ENCODE measurements around the gene FBXO36. TPM values are rescaled to one million over a fixed set of nuclear protein-coding genes. Genes with fewer than 3 reads are reported as not detected.

Gene FBXO36
- total and polyA plus RNA-seq, 2 of the 4 experiments (the other 2 are of a cell fraction): 1.3 to 2.2 TPM

DNA sequence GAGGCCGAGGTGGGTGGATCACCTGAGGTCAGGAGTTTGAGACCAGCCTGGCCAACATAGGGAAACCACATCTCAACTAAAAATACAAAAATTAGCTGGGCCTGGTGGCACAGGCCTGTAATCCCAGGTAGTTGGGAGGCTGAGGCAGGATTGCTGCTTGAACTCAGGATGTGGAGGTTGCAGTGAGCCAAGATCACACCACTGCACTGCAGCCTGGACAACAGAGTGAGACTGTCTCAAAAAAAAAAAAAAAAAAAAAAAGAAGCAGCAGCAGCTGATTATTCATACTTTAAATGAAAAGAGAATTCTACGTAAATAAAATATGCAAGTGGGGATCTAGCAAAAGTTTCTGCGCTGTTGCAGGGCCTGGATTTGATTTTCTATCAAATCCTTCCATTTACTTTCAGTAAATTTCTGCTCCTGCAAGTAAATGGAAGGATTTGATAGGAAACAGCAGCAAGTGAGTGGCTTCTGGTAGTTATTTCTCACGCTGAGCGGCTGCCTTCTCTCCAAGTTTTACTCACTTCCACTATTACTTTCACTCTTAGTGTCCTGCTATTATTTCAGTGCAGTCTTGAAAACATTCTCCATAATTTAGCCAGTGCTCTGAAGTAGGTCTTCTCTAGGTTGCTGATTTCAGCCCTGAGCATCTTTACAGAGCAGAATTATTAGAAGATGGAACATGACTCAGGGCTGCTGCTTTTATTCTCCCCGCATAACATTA is 78.0 kb downstream of the FBXO36 start:
- CTCF ChIA-PET: interaction anchor here (0.7 to 1.1 kb wide), 2 partner anchors 8 to 159 kb away, joined by 3 read pairs; no protein-coding TSS in a partner anchor
- intact Hi-C loops (cut with micrococcal nuclease) (no loop called here), in situ Hi-C loops (cut with MboI; ENCODE audit: low sequenced_read_pairs) (loop anchor here (25.0 kb wide), 1 partner anchor 812 kb away; no protein-coding TSS in a partner anchor), dilution Hi-C loops (cut with HindIII; ENCODE audit: low sequenced_read_pairs, unreplicated experiment) (no loop called here)
- Histone ChIP-seq H2BK20ac (ENCODE audit: low read depth, low read length) (no peak overlapping the region), H3K9me1 (ENCODE audit: insufficient read depth, low read length) (no peaks in the 10 kb centered on the region), H2BK120ac (ENCODE audit: low read depth, low read length) (no peak overlapping the region), H3K4ac (ENCODE audit: low read depth, low read length) (no peak overlapping the region), H3K4me3 (ENCODE audit: insufficient read depth, low read depth, low read length) (no peak overlapping the region), H3K79me1 (ENCODE audit: low read depth in 1 of 2, low read length in 2 of 2) (no peaks in the 10 kb centered on the region), H3K18ac (ENCODE audit: low read depth, low read length) (no peak overlapping the region), H2AFZ (replicated peaks; ENCODE audit: low read length, poor library complexity) (no peak overlapping the region), H2BK5ac (ENCODE audit: low read depth, low read length, poor library complexity, severe bottlenecking) (no peak overlapping the region), H3K27ac (ENCODE audit: insufficient read depth, low read length) (no peak overlapping the region), H4K20me1 (ENCODE audit: insufficient read depth, low read length) (no peaks in the 10 kb centered on the region), H2BK15ac (ENCODE audit: low read depth, low read length) (no peak overlapping the region), H3K56ac (ENCODE audit: extremely low read depth, insufficient read depth, low read length) (no peak overlapping the region), H4K5ac (ENCODE audit: low read depth, low read length) (no peak overlapping the region), H3K9ac (ENCODE audit: low read depth, low read length) (no peak overlapping the region), H3K14ac (replicated peaks; ENCODE audit: low read depth, low read length) (no peak overlapping the region), H2AK5ac (ENCODE audit: low read depth, low read length) (no peak overlapping the region), H2AK9ac (replicated peaks; ENCODE audit: low read depth, low read length, poor library complexity) (no peak overlapping the region), H3K4me1 (ENCODE audit: control insufficient read depth, insufficient read depth, low read length) (no peaks in the 10 kb centered on the region), H4K8ac (ENCODE audit: low read depth in 2 of 2, low read length in 2 of 2) (no peak overlapping the region), H3K36me3 (ENCODE audit: control insufficient read depth, insufficient read depth, low read length) (no peaks in the 10 kb centered on the region), H3K4me2 (ENCODE audit: low read depth, low read length) (no peak overlapping the region), H4K91ac (ENCODE audit: insufficient read depth, low read depth, low read length) (no peak overlapping the region), H3K27me3 (ENCODE audit: control insufficient read depth, insufficient read depth, low read length) (no peaks in the 10 kb centered on the region), H3K9me3 (ENCODE audit: control insufficient read depth, insufficient read depth, low read length) (no peaks in the 10 kb centered on the region), H3K23ac (ENCODE audit: low read depth, low read length) (no peak overlapping the region)
- no CpG with 5 or more reads among the region's 6 CpGs for WGBS, 2 experiments (ENCODE audit: extremely low coverage in 2 of 2, insufficient read length in 1 of 2)
- POLR2A ChIA-PET (ENCODE audit: unreplicated experiment): no interaction called here
- BruUV-seq (replicated peaks): no TSS peak
- ATAC-seq (ENCODE audit: low read depth): no peak
- TF ChIP-seq POLR2A (IDR thresholded peaks at IDR 0.05; ENCODE audit: low read depth, low read length): no peak
- TF ChIP-seq, protein P1, sequence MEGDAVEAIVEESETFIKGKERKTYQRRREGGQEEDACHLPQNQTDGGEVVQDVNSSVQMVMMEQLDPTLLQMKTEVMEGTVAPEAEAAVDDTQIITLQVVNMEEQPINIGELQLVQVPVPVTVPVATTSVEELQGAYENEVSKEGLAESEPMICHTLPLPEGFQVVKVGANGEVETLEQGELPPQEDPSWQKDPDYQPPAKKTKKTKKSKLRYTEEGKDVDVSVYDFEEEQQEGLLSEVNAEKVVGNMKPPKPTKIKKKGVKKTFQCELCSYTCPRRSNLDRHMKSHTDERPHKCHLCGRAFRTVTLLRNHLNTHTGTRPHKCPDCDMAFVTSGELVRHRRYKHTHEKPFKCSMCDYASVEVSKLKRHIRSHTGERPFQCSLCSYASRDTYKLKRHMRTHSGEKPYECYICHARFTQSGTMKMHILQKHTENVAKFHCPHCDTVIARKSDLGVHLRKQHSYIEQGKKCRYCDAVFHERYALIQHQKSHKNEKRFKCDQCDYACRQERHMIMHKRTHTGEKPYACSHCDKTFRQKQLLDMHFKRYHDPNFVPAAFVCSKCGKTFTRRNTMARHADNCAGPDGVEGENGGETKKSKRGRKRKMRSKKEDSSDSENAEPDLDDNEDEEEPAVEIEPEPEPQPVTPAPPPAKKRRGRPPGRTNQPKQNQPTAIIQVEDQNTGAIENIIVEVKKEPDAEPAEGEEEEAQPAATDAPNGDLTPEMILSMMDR (conservative IDR thresholded peaks at IDR 0.05; ENCODE audit: low read depth, low read length): no peak
- no peak for TF ChIP-seq CHD1 (IDR thresholded peaks at IDR 0.05; ENCODE audit: low read depth, low read length)
- TF ChIP-seq, protein P2, sequence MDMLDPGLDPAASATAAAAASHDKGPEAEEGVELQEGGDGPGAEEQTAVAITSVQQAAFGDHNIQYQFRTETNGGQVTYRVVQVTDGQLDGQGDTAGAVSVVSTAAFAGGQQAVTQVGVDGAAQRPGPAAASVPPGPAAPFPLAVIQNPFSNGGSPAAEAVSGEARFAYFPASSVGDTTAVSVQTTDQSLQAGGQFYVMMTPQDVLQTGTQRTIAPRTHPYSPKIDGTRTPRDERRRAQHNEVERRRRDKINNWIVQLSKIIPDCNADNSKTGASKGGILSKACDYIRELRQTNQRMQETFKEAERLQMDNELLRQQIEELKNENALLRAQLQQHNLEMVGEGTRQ (IDR thresholded peaks at IDR 0.05; ENCODE audit: low read depth, low read length): no peak
- TF ChIP-seq BHLHE40 (IDR thresholded peaks at IDR 0.05; ENCODE audit: low read depth, low read length): no peak
- TF ChIP-seq MXI1 (IDR thresholded peaks at IDR 0.05; ENCODE audit: borderline replicate concordance, low read depth, low read length): no peak
- no peak for TF ChIP-seq MAFK (IDR thresholded peaks at IDR 0.05; ENCODE audit: low read depth, low read length)
- no peak for TF ChIP-seq RAD21 (IDR thresholded peaks at IDR 0.05; ENCODE audit: low read length)
- TF ChIP-seq RCOR1 (IDR thresholded peaks at IDR 0.05; ENCODE audit: insufficient replicate concordance, low read length): no peak
- no peak for TF ChIP-seq SMC3 (IDR thresholded peaks at IDR 0.05; ENCODE audit: low read depth, low read length)
- TF ChIP-seq, protein P3, sequence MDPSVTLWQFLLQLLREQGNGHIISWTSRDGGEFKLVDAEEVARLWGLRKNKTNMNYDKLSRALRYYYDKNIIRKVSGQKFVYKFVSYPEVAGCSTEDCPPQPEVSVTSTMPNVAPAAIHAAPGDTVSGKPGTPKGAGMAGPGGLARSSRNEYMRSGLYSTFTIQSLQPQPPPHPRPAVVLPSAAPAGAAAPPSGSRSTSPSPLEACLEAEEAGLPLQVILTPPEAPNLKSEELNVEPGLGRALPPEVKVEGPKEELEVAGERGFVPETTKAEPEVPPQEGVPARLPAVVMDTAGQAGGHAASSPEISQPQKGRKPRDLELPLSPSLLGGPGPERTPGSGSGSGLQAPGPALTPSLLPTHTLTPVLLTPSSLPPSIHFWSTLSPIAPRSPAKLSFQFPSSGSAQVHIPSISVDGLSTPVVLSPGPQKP (IDR thresholded peaks at IDR 0.05; ENCODE audit: borderline replicate concordance, low read depth, low read length): no peak
- TF ChIP-seq CEBPB (IDR thresholded peaks at IDR 0.05; ENCODE audit: low read depth, low read length): no peak
- TF ChIP-seq NFE2L2 (IDR thresholded peaks at IDR 0.05; ENCODE audit: low read depth, low read length): no peak
- no peak for TF ChIP-seq RFX5 (IDR thresholded peaks at IDR 0.05; ENCODE audit: low read depth, low read length)
- no peak for TF ChIP-seq MAZ (IDR thresholded peaks at IDR 0.05; ENCODE audit: borderline replicate concordance, low read depth, low read length)
- TF ChIP-seq FOS (IDR thresholded peaks at IDR 0.05; ENCODE audit: low read depth, low read length): no peak
- DNase-seq: no peak

Data from IMR-90 (cell line).